Left cardiac atrium (tissue), 4 donors: ENCODE data around the gene OPCML. TPM values are rescaled to one million over a fixed set of nuclear protein-coding genes. Genes with fewer than 3 reads are reported as not detected.

Experiments used
- ATAC-seq, 2 donors: fragments of 200-7000 bp; cut with Tn5 transposase; one replicate each; pipeline ENCODE4 v1.9.1; 2020; ENCODE audit warnings: mild to moderate bottlenecking in 2 of 2, moderate library complexity in 2 of 2
- DNase-seq: peaks from one replicate; pipeline ENCODE4 v3.0.0-alpha.2; 2020
- intact Hi-C, 2 donors: fragments of 100-400 bp; cut with DNase I; formaldehyde crosslinking; loops; one replicate each; pipeline versions ENCODE4 v1.14.1 to v1.15.1; 2022 to 2023
- total RNA-seq, 2 donors: library from RNA; stranded (reverse); fragmentation: NEBNext Ultra II Directional; extraction: Animal tissue kit (Norgen Biotek cat#: 25700); gene quantifications; one replicate each; pipeline ENCODE4 v1.2.1, GENCODE V29; 2021
- donor health status: DM: no; HTN: yes; CAD: no.
- donor health status: DM: no; HTN: yes; CAD: no; lungs with severe emphysema.
- donor health status: DM: yes; HTN: yes; CAD: no.
- donor health status: Dilated cardiomyopathy.

Gene OPCML
- total RNA-seq, 2 donors from 2014 or later = 0.76 TPM; not detected in 1

- ATAC-seq (no peak), DNase-seq (no peak)
- intact Hi-C loops = no loop called here
Measured at GRCh38 chr11:133265530-133266035, 266.7 kb downstream of the OPCML start.

- intact Hi-C loops = no loop called here
- ATAC-seq = no peak
- no peak for DNase-seq
Measured at GRCh38 chr11:133263332-133263731, 269.0 kb downstream of the OPCML start.

GRCh38 chr11:133258751-133259150 lies 273.6 kb downstream of the OPCML start:
- DNase-seq (no peak), ATAC-seq (no peak)
- intact Hi-C loops = no loop called here

DNA sequence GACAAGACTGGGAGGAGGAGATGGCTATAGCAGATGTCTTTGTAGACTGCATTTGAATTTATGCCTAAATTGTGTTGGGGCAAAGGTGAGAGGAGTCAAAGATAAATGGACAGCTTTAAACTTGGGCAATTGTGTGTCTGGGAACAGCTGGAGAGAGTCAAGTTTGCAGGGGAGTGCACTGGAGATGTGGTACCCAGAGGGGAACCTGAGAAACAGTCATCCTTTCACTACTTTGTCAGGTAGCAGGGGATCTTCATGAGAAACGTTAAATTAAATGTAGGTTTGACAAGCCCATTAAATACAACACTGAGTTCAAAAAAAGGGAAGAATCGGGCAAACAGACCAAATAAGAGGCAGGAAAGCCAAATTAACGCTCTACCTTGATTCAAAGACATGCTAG lies 277.7 kb downstream of the OPCML start:
- intact Hi-C loops = no loop called here
- ATAC-seq (no peak), DNase-seq (no peak)

GRCh38 chr11:133253570-133253969 lies 278.7 kb downstream of the OPCML start:
- intact Hi-C loops = no loop called here
- no peak for ATAC-seq

GRCh38 chr11:133251841-133252240 lies 280.5 kb downstream of the OPCML start:
- no peak for ATAC-seq
- DNase-seq = no peak
- intact Hi-C loops = no loop called here

More at GRCh38 chr11:133253570-133253969, 278.7 kb downstream of the OPCML start:
- DNase-seq = no peak

- intact Hi-C loops = no loop called here
- no peak for ATAC-seq
- no peak for DNase-seq
Measured at GRCh38 chr11:133249530-133249929, 282.8 kb downstream of the OPCML start.

DNA sequence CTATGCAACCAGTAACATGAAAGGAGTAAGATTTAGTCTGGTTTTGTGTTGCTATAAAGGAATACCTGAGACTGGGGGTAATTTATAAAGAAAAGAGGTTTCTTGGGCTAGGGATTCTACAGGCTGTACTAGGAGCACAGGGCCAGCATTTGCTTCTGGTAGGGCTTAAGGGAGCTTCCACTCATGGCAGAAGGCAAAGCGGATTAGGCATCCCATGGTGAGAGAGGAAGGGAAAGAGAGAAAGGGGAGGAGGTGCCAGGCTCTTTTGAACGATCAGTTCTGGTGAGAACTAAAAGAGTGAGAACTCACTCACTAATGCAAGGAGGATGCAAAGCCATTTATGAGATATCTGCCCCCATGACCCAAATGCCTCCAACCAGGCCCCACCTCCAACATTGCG lies 283.2 kb downstream of the OPCML start:
- ATAC-seq = no peak
- no peak for DNase-seq
- intact Hi-C loops = no loop called here

DNA sequence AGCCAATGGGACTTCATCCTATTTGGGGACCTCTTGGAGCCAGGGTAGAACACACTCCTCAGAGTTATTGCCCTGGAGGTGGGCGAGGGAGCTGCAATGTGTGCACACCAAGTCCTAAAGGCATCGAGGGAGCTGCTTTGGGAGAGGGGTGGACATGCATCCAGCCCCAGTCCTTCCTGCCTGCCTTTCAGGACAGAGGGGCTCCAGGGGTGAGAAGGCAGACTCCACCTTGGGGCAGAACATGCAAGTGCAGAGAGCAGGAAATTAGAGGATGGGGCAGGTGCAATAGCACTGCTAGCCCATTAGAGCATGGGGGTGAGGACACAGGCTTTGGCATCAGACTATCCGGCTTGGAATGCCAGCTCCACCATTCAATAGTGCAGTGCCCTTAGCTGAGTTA lies 288.5 kb downstream of the OPCML start:
- intact Hi-C loops = no loop called here

GRCh38 chr11:133240908-133241655 lies 291.2 kb downstream of the OPCML start:
- intact Hi-C loops = no loop called here
- no peak for ATAC-seq

More for the DNA sequence above, 288.5 kb downstream of the OPCML start:
- no peak for DNase-seq
- ATAC-seq = no peak

DNA sequence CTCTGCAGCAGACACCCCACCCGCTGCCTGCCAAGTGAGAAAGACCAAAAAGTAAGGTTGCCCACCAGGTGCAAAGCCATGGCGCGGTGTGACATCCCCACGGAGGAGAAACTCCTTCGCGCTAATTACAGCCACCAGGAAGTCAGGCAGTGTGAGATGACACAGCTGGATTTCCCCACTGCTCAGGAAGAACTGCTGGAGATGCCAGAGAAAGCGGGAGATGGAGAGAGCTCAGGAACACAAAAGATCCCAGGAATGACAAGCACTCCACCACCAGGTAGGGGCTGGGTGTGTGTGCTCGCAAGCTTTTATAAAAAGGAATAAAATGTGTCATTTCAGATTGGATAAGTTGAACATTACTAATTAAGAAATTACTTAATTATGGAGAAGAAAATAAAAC lies 292.7 kb downstream of the OPCML start:
- DNase-seq = no peak
- ATAC-seq = no peak
- intact Hi-C loops = no loop called here

More at GRCh38 chr11:133240908-133241655, 291.2 kb downstream of the OPCML start:
- no peak for DNase-seq

DNA sequence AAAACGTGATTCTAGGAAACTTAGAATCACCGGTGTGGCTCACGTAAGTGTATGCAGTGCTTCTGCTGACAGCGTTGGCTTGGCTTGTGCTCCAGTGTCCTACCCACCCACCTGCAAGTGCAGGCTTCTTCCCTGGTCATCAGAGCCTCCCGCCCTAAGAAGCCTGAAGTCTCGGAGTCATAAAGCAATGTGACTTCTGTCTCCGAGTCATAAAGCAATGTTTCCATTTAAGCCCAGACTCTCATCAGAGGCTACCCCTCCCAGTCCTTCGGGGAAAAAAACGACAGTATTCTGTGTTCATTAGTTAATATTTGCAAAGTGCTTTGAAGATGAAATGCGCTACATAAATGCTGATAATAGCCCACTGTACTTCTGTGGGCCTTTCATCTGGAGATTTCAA lies 293.8 kb downstream of the OPCML start:
- ATAC-seq = no peak
- no peak for DNase-seq
- intact Hi-C loops = no loop called here

DNA sequence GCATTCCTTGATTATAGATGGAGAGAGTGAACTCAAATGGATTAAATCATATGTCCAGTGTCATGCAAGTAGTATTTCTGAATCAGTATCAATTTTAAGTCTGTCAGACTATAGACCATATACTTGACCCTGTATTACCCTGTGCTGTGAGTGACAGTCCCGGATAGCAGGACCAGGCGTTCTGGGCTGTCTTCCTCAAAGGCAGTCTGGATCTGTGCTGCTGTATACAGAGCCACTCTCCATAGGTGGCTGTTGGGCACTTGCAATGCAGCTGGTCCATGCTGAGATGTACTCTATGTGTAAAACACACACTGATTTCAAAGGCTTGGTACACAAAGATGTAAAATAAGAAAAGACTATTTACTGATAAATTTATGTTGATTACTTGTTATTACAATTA lies 294.3 kb downstream of the OPCML start:
- no peak for ATAC-seq
- intact Hi-C loops = no loop called here
- no peak for DNase-seq

GRCh38 chr11:133235381-133235780 lies 296.9 kb downstream of the OPCML start:
- intact Hi-C loops = no loop called here
- DNase-seq = no peak
- ATAC-seq = no peak

DNA sequence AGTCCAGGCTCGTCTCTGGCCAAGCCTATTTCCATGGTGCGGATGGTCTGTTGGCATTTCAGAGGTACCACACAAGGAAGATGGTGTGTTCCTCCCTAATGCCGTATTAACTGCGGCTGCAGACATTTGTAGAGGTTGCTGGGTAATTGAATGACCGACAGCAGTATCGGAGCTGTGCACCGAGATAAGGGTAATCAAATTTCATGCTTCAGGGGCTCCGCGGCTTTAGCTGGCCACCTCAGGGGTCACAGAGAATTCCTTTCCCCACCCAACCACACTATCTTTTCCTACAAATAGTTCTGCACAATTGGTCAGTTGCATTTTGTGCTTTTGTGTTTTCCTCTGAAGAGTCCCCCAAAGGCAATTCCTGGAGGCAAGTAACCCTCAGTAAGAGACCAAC lies 297.4 kb downstream of the OPCML start:
- ATAC-seq = no peak
- intact Hi-C loops = no loop called here

DNA sequence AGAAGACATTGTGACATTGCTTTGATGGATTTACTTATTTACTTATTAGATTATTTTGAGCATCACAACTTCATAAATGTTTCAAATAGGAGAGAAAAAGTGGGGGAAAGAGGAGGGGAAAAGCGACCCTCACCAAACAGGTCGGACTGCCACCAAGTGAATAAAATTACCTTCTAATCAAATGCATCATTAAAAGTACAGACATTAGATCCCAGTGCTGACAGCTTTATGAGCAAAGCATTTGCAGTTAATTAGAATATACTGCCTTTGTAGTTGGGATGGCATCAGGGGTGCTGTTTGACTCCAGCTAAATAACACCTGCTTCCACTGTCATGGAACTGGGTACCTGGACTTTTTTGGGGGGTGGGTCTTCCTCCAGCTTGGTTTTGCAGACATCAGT lies 299.6 kb downstream of the OPCML start:
- ATAC-seq (no peak), DNase-seq (no peak)
- intact Hi-C loops = no loop called here

More for the DNA sequence above, 297.4 kb downstream of the OPCML start:
- DNase-seq = no peak

GRCh38 chr11:133230431-133230830 lies 301.9 kb downstream of the OPCML start:
- intact Hi-C loops = no loop called here
- DNase-seq (no peak), ATAC-seq (no peak)

DNA sequence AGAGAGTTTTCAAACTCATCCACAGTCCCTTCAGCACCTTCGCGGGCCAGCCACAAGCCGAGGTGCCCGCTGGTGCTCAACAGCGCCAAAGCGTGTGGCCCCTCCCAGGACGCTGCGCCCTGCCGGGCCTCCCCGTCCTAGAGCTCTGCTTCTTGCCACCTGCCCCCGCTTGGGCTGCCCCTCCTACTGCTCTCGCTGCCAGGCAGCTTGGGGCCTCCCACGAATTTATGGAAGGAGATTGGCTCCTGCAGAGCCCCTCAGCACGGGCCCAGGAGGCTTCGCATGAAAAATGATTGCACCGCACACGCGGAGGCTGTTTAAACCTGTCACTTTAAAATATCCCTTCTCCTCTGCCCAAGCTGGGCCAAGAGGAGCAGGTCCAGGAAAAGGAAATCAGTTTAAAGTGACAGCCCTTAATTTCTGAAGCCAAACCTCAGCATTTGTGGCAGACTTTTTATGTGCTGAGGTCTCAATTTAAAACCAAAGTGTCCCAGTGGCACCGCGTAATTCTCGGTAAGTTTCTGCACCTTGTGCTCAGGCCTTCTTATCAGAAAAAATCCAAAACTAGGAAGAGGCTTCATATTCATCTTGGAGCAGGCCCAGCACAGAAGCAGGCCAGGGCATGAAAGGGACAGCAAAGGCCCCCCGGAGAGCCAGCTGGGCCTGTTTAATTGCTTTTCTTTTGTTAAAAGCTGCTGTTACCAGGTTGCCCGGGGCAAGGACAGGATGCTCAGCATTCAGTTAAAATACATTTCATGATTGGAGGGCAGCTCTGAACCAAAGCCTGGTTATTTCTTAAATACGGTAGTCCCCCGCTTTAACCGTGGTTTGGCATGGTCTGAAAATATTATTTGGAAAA lies 303.6 kb downstream of the OPCML start:
- intact Hi-C loops = no loop called here
- ATAC-seq = peak; percentile 41 to 66
- peak; percentile 23 for DNase-seq

GRCh38 chr11:133227632-133228111 lies 304.6 kb downstream of the OPCML start:
- ATAC-seq (no peak), DNase-seq (no peak)
- intact Hi-C loops = no loop called here

DNA sequence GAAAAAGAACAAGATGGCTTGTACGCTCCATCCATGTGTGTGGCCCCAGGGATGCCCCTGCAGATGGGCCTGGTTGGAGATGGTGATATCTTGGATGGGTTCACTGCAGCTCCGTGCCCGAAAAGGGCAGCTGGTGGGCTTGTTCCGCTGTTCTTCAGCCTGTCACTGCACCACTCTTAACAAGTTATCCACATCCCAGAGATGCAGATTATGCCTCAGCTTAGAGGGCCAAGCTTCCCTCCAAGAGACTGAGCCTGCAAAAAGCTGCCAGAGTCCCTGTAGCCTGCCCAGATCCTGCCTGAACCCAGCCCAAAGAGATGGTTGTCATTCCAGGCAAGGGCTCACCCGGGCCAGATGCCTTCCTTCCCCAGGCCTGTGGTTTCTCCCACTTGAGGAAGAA lies 308.0 kb downstream of the OPCML start:
- DNase-seq (no peak), ATAC-seq (no peak)
- intact Hi-C loops = no loop called here
